HUES6 (cell line): ENCODE data around the gene GPAT2.
"Not testable (repeated sequence)": the region's sequence is repeated elsewhere in the genome, so short reads cannot be mapped to it uniquely, and the experiment has no call there.

Source experiments
- H3K27ac ChIP-seq: 2 replicates; pipeline ENCODE4 v1.7.0; 2013; ENCODE audit warnings: low read depth, mild to moderate bottlenecking, low read length, inconsistent platforms
- H3K27me3 ChIP-seq: 2 replicates; pipeline ENCODE4 v1.6.1; 2013; ENCODE audit warnings: low read length; ENCODE audit not compliant: control insufficient read depth, insufficient read depth
- H3K36me3 ChIP-seq: 2 replicates; pipeline ENCODE4 v1.6.1; 2013; ENCODE audit warnings: low read length; ENCODE audit not compliant: control insufficient read depth, insufficient read depth
- H3K4me1 ChIP-seq: 2 replicates; pipeline ENCODE4 v1.6.1; 2013; ENCODE audit warnings: low read length; ENCODE audit not compliant: control insufficient read depth, insufficient read depth
- H3K4me3 ChIP-seq: 2 replicates; pipeline ENCODE4 v1.5.1; 2013; ENCODE audit warnings: low read depth, low read length
- H3K9ac ChIP-seq: one replicate; pipeline ENCODE4 v1.6.1; 2013; ENCODE audit warnings: mild to moderate bottlenecking, low read length
- H3K9me3 ChIP-seq: 2 replicates; pipeline ENCODE4 v1.6.1; 2013; ENCODE audit warnings: low read depth, low read length; ENCODE audit not compliant: control insufficient read depth, insufficient read depth

Gene GPAT2

DNA sequence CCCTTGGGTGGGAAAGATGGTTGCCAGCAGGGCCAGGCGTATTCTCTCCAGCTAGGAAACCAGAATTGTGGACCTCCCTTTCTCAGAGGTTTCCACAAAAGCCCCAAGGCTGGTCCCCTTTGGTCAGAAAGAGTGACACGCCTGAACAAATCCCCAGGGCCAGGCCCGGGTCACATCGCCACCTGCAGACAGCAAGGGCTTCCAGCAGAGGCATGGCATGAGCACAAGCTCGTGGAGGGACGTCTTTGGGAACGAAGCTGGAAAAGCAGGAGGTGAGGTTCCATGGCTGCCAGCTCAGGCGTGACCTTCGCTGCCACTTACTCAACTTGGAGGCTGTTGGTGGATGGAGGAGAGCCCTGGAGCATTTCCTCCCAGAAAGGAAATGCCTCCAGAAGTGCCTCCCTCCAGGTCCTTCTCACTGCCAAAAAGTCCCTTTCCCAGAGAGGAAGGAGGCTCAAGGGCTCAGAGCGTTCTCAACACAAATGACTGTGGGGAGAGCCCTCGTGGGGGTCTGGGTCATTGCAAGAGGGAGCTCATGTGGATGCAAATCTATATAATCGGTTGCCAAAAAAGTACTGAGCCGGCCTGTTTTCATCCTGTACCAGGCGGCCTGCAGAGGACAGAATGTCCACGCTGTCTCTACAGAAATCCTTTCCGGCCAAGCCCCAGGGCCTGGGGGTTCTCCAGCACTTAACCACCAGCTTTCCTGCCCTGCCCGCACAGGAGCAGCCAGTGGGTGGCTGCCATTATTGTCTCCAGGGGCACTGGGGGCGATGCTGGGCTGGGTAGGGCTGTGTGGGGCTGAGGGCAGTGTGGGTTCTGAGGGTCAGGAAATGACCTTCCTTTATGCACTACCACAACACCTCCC lies 14.6 kb upstream of the GPAT2 start:
- H3K4me3 ChIP-seq, H3K27ac ChIP-seq, H3K4me1 ChIP-seq, H3K27me3 ChIP-seq, H3K9me3 ChIP-seq, H3K9ac ChIP-seq, H3K36me3 ChIP-seq: not testable (repeated sequence)

DNA sequence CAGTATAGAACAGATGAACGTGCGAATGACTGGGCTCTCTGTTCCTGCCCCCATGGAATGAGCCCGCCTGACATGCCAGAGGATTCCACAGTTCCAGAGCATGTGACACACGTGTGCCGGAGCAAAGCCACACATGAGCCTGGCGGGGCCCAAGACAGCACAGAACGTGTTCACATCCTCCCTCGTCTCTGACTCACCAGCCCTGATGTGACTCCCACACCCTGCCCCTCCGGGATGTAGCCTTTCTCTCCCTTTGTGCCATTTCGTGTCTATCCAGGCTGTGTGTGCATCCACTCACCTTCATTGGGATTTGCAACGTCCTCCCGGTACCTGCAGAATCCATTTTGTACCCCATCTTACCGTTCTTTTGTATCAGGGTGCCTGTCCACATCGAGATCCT lies 838 bp upstream of the GPAT2 start:
- H3K4me1 ChIP-seq, H3K9me3 ChIP-seq, H3K27me3 ChIP-seq: not testable (repeated sequence)

GRCh38 chr2:96033997-96034396 lies 719 bp downstream of the GPAT2 start:
- H3K9me3 ChIP-seq, H3K27me3 ChIP-seq, H3K4me3 ChIP-seq, H3K9ac ChIP-seq, H3K27ac ChIP-seq, H3K4me1 ChIP-seq, H3K36me3 ChIP-seq: not testable (repeated sequence)

More for the DNA sequence above, 838 bp upstream of the GPAT2 start:
- not testable (repeated sequence) for H3K4me3 ChIP-seq, H3K27ac ChIP-seq, H3K9ac ChIP-seq, H3K36me3 ChIP-seq

DNA sequence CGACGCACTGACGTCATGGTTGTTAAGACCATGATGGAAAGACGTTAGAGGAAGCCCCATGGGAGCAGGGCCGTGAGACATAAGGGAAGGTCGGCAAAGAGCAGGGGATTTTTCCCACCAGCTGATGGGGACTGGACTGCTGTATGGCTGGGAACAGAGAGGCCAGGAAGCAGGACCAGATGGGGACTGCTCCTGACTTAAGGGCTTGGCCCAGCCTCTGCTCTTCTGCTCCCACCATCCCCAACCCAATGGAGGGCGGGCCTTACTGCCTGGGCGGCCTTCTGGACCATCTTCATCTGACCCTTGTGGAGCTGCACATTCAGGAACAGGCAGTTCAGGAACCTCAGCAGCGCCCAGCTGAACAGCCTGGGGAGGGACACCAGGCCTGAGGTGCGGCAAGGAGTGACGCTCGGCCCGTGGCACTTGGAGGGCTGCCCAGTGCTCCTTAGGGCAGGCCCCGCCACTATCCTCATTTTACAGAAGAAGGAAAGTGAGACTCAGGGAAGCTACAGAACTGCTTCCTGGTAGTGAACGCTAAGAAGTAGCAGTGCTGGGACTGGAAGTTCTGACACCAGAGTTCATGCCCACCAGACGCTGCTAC lies 6.9 kb downstream of the GPAT2 start:
- H3K4me1 ChIP-seq, H3K9me3 ChIP-seq, H3K27me3 ChIP-seq, H3K4me3 ChIP-seq, H3K36me3 ChIP-seq, H3K9ac ChIP-seq, H3K27ac ChIP-seq: not testable (repeated sequence)

DNA sequence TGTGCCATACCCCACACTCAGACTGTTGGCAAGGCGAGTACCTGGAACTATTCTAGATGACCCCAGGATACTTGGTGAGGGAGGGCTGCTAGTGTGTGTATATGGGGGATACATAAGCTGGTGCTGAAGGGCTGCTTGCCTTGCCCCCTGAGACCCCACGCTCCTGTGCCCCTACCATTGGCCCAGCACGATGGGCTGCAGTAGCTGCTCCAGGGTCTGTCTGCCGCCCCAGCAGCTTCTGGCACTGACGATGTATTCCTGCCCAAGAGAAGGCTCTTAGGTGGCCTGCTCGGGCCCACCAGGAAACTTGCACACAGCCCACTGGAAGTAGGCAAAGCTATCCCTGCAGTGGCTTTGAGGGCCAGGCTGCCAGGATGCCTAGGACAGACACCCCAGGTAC lies 9.0 kb downstream of the GPAT2 start:
- not testable (repeated sequence) for H3K4me1 ChIP-seq, H3K27me3 ChIP-seq, H3K9ac ChIP-seq, H3K4me3 ChIP-seq, H3K36me3 ChIP-seq, H3K9me3 ChIP-seq, H3K27ac ChIP-seq

DNA sequence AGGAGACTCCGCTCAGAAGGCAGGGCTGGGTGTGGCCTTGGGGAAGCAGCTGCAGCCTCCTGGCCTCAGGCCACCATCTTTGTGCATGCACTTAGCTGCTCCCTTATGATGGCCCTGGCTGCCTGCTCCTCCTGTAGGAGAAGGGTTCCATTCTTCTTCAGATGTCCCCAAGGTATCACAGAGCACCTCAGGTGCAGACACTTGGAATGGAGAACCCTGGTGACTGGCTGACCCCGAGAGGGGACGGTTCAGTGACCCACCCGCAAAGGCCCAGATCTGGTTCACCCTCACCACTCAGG lies 9.6 kb downstream of the GPAT2 start:
- no peak overlapping the region for H3K27ac ChIP-seq
- H3K9me3 ChIP-seq = no peaks in the 10 kb centered on the region
- H3K36me3 ChIP-seq = no peaks in the 10 kb centered on the region
- H3K27me3 ChIP-seq = no peaks in the 10 kb centered on the region
- H3K9ac ChIP-seq = no peak overlapping the region
- H3K4me1 ChIP-seq = no peaks in the 10 kb centered on the region
- H3K4me3 ChIP-seq = no peak overlapping the region

DNA sequence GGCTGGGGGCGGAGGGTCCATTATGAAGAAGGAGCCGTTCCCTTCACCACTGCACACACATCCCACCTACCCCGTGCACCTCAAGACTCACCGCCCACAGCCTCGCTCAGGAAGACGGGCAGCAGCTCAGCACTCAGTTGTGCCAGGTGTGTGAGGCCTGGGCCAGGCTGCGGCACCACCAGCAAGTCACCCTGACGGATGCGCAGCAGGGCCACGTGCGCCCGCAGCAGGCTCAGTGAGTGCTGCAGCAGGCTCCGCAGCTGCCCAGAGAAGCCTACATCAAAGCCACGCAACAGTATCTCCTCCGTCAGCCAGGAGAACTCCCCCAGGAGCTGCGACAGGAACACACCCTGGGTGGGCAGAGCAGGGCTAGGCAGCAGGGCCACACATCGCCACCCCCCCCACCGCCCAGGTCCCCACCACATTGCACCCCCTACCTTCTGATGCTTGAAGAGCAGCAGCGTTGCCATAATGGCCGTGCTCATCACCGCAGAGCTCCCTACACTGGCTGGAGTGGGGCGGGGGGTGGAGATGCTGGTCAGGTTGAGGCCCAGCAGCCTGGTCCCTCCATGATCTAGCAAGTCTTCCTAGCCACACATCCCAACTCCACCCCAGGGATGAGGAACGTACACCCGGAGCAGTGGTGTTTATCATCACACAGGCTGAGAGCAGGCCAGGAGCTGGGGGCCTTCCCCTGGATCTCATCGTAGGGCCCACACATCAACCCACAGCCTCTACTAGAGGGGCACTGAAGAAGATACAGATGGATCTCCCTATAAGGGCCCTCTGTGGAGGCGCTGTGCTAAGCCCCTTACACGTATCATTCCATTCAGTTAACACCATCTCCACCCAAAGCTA lies 10.2 kb downstream of the GPAT2 start:
- no peak overlapping the region for H3K9ac ChIP-seq
- no peak overlapping the region for H3K4me3 ChIP-seq
- H3K9me3 ChIP-seq = no peaks in the 10 kb centered on the region
- H3K36me3 ChIP-seq = no peaks in the 10 kb centered on the region
- H3K27ac ChIP-seq = no peak overlapping the region
- no peaks in the 10 kb centered on the region for H3K27me3 ChIP-seq
- H3K4me1 ChIP-seq = no peaks in the 10 kb centered on the region

- H3K9me3 ChIP-seq, H3K4me1 ChIP-seq, H3K9ac ChIP-seq, H3K36me3 ChIP-seq, H3K4me3 ChIP-seq, H3K27me3 ChIP-seq, H3K27ac ChIP-seq: not testable (repeated sequence)
These were observed 11.0 kb downstream of the GPAT2 start for GRCh38 chr2:96023701-96024100.

DNA sequence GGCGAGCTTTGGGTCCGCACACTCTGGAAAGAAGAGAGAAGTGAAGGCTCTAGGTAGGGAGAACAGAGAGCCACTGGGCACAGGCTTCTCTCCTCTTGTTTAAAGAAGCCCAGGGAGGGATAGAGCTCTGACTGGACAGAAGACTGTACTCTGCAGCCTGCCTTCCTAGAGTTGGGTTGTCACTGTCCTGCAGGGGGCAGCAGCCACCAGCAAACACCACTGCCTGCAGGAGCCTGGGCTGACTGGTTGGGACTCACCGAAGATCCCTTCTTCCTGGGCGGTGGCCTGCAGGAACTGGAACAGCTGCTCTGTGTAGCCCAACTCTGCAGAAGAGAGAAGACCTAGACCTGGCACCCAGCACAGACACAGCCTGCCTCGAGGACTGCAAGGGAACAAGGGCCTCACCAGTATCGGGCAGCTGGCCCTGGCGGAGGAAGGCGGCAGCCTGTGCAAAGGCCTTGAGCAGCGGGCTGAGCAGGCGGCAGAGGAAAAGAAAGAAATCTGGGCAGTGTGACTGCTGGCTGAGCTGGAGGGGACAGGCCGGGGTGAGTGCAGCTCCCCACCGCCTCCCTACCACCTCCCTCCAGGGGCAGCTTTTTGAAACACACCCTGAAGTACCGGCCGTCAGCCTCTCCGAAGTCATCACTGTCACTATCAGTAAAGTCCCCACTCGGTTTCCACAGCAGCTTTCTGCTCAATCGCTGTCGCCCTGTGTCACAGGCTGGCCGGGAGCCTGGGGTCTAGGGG lies 11.8 kb downstream of the GPAT2 start:
- H3K4me1 ChIP-seq, H3K4me3 ChIP-seq, H3K9ac ChIP-seq, H3K27me3 ChIP-seq, H3K27ac ChIP-seq, H3K36me3 ChIP-seq, H3K9me3 ChIP-seq: not testable (repeated sequence)

DNA sequence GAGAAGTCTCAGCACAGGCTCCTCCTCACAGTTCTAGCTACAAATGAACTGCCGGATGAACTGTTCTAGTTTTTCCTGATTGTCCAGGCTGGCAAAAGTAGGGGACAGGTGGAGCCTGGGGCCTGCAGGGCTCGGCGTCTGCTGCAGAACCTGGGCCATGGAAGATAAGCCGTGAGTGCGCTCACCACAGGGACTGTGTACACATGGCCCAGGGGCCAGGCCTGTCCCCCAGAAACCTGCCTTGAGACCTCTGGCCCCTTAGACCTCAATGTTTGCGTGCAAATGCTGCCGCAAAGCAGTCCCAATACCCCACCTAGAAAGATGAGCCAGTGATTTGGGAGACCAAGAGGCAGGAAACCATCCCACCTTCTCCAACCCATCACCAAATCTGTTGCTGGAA lies 12.6 kb downstream of the GPAT2 start:
- not testable (repeated sequence) for H3K4me1 ChIP-seq, H3K9me3 ChIP-seq, H3K27ac ChIP-seq, H3K36me3 ChIP-seq, H3K9ac ChIP-seq, H3K27me3 ChIP-seq, H3K4me3 ChIP-seq

DNA sequence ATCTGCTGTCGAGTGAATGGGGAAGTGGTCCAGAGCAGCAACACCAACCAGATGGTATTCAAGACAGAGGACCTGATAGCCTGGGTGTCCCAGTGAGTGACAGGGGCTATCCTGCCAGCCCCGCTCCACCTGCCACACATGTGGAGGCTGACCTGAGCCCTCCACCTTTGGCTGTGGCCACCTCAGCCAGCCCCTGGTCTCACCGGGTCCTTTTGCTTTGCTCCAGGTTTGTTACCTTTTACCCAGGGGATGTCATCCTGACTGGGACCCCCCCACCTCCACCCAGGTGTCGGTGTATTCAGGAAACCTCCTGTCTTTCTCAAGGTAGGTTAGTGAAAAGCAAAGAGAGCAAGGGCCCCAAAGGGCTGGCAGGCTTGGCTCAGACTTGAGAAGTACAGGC lies 13.6 kb downstream of the GPAT2 start:
- H3K27ac ChIP-seq, H3K27me3 ChIP-seq, H3K9me3 ChIP-seq, H3K4me1 ChIP-seq, H3K9ac ChIP-seq, H3K4me3 ChIP-seq, H3K36me3 ChIP-seq: not testable (repeated sequence)
